ENCODE measurements around the gene OR4D9.
A peak's percentile ranks its signal among the peaks of the same experiment; 100 is the strongest.

Gene OR4D9

GRCh38 chr11:59550842-59551658 is 39.7 kb downstream of the OR4D9 start:
- peak; percentile 92 for DNase-seq (ENCODE audit: low spot score)

GRCh38 chr11:59551659-59552521 is 40.6 kb downstream of the OR4D9 start:
- peak; percentile 60 for DNase-seq (ENCODE audit: low spot score)

- no peak for DNase-seq (ENCODE audit: low spot score)
These were observed 41.5 kb downstream of the OR4D9 start for GRCh38 chr11:59552844-59553243.

- DNase-seq (ENCODE audit: low spot score), result no peak
These were observed 42.0 kb downstream of the OR4D9 start for GRCh38 chr11:59553323-59553722.

- DNase-seq (ENCODE audit: low spot score), result no peak
These were observed 44.3 kb downstream of the OR4D9 start for GRCh38 chr11:59555601-59556114.

GRCh38 chr11:59556115-59556916 is 45.0 kb downstream of the OR4D9 start:
- peak; percentile 90 for DNase-seq (ENCODE audit: low spot score)

- DNase-seq (ENCODE audit: low spot score), result peak; percentile 25
These were observed 45.6 kb downstream of the OR4D9 start for GRCh38 chr11:59556917-59557348.

- DNase-seq (ENCODE audit: low spot score), result no peak
These were observed 46.9 kb downstream of the OR4D9 start for GRCh38 chr11:59558270-59558643.

GRCh38 chr11:59559886-59560285 is 48.5 kb downstream of the OR4D9 start:
- DNase-seq (ENCODE audit: low spot score), result no peak

- DNase-seq (ENCODE audit: low spot score), result peak; percentile 90
These were observed 49.0 kb downstream of the OR4D9 start for GRCh38 chr11:59560290-59560701.

- peak; percentile 88 for DNase-seq (ENCODE audit: low spot score)
These were observed 49.5 kb downstream of the OR4D9 start for GRCh38 chr11:59560702-59561473.

GRCh38 chr11:59562292-59562691 is 51.0 kb downstream of the OR4D9 start:
- DNase-seq (ENCODE audit: low spot score), result no peak
